Loucy (cell line): ENCODE measurements around the gene NCK1.

Experiments
- CTCF ChIP-seq: fragments of 200-600 bp; sonication (generic); conservative IDR thresholded peaks from 2 replicates; pipeline ENCODE4 v1.5.1; 2014; ENCODE audit warnings: mild to moderate bottlenecking, antibody characterized with exemption, low read length
- EZH2phosphoT487 ChIP-seq: fragments of 200-600 bp; IDR thresholded peaks from 2 replicates; pipeline ENCODE4 v1.6.1; 2018; ENCODE audit warnings: antibody characterized with exemption, mild to moderate bottlenecking, moderate library complexity, borderline replicate concordance

GRCh38 chr3:136819392-136819730 lies 42.6 kb upstream of the NCK1 start:
- no peak for TF ChIP-seq CTCF
- TF ChIP-seq EZH2phosphoT487: no peak
